Measurements from ENCODE around the gene UMPS.
"Not testable (repeated sequence)": the region's sequence is repeated elsewhere in the genome, so short reads cannot be mapped to it uniquely, and the experiment has no call there.

Gene UMPS

GRCh38 chr3:124707656-124708062 lies 22.6 kb upstream of the UMPS start:
- DNase-seq: no peak

- no peak for DNase-seq
Observed at GRCh38 chr3:124714223-124714853, 15.9 kb upstream of the UMPS start.

DNA sequence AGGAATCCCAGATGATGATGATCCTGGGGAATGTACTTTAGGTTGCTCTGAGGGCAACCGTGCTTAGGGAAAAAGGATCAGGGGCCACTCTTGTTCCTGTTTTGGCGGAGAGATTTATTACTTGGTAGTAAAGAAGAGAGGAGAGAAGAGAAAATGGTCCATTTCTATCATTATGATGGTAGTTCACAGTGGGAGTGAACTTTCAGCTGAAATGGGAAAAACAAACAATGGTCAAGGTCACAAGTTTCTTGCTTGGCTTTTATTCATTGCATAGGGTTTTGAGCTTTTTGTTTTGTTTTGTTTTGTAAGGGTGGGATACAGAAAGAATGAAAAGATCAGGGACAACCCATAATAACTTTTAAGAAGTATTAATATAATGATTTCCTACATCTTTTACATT lies 7.7 kb upstream of the UMPS start:
- no peak for DNase-seq

DNA sequence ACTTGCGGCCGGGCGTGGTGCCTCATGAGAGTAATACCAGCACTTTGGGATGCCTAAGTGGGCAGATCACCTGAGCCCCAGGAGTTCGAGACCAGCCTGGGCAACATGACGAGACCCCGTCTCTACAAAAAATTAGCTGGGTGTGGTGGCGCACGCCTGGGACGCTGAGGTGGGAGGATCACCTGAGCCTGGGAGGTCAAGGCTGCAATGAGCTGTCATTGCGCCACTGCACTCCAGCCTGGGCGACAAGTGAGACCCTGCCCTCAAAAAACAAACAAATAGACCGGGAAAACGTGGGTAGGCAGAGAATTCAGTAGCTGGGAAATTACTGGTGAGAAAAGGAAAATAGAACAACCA lies 667 bp downstream of the UMPS start:
- DNase-seq: no peak

GRCh38 chr3:124731760-124732159 lies 1.5 kb downstream of the UMPS start:
- DNase-seq: no peak

GRCh38 chr3:124741027-124741426 lies 10.8 kb downstream of the UMPS start:
- no peak for DNase-seq

DNA sequence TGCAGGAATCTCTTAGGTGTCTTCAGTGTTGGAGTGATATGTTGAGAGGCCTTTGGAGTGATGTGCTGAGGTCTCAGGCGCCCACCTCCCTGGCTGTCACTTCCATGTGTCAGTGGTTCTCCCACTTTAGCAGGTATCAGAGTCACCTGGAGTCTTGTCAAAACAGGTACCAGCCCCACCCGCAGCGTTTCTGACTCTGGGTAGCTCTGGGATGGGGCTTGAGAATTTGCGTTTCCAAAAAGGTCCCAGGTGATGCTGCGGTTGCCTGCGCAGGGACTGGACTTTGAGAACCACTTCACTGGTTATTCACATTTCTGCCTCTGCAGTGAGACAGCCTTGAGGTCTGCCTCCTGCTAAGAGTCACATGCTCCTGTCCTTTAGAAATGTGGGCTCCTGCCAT lies 15.5 kb downstream of the UMPS start:
- DNase-seq: no peak

DNA sequence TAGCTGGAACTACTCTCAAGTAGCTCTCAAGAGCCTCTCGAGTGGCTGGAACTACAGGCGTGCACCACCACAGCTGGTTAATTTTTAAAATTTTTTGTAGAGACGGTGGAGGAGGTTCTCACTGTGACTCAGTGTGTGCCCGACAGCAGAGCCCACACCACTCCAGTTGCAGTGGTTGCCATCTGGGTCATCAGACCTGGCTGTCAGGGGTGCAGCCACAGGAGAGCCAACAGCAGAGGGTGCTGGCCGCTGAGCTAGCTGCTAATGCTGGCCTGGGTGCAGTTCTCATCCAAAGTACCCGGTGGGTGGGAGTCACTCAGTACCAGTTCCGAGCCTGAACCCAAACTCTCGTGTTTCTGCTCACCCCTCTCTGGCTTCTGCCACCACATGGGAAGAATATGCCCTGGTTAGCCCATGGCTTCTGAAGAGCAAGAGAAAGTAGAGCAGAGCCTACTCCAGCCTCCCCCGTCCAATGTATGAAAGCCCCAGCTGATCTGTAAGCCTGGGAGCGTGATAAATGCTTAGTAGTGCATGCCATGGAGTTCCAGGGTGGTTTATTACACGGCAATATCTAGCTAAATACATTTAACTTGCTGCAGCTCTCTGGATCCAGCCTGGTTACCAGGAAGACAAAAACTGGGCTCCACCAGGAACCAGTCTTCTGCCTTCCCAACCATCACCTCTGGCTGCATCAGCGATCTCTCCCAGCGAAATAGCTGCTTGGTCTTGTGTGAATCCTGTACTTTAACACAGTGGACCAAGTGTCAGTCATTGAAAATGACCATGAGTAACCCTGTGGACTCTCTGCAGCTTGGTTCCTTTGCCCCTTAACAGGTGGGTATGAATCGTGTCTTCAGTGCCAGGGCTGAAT lies 17.1 kb downstream of the UMPS start:
- DNase-seq: no peak

- DNase-seq: no peak
Observed at GRCh38 chr3:124748560-124749198, 18.4 kb downstream of the UMPS start.

GRCh38 chr3:124749877-124750276 lies 19.6 kb downstream of the UMPS start:
- not testable (repeated sequence) for DNase-seq

GRCh38 chr3:124751501-124751900 lies 21.2 kb downstream of the UMPS start:
- DNase-seq: no peak

DNA sequence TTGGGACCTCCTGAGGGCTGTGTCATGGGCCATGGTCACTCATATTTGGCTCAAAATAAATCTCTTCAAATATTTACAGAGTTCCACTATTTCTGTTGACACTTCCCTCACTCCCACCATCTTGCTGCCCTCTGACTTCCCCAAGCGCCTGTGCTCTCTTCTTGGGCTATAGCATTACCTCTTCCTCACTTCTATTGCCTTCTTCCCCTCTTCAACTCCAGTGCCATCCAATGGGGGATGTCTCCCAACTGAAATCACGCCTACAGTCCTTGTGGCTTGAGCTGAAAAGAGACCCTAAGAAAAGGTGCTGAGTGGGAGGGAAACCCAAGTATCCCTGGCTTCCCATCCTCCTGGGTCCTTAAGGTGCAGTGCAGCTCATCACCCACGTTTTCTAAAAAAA lies 21.8 kb downstream of the UMPS start:
- DNase-seq: no peak

- not testable (repeated sequence) for DNase-seq
Observed at GRCh38 chr3:124757926-124758325, 27.7 kb downstream of the UMPS start.

DNA sequence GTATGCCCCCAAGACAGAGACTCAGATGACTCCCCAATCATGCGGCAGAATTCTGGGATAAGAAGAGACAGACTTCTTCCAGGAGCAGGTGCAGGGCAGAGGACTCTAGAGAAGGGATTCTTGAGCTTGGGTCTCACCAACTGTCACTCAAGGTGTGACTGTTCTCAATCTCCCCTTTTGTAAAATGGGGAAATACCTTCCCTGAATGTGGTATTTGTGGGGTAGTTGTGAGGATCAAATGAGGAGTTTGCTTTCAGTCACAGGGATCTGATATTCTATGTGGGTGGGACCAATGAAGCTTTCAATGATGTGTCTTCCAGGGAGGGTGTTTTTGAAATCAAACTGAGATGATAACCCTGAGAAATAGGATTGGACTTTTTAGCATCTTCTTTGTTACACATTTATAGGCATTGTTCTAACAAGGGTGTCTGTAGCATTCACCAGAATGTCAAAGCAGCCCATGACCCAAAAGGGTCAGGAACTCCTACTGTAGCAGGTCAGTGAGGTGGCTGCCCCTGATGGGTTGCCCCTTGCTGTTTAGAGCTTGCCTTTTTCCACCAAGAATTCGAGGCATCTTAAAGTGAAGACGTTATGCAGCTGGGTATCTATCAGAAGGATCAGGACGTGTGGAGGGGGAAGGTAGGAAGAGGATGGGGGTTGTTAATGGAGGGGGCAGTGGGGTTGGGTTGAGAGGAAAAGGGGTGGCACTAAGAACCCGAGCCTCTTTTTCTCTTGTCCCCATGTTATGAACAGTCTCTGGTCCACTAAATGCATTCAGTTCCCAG lies 28.8 kb downstream of the UMPS start:
- no peak for DNase-seq

DNA sequence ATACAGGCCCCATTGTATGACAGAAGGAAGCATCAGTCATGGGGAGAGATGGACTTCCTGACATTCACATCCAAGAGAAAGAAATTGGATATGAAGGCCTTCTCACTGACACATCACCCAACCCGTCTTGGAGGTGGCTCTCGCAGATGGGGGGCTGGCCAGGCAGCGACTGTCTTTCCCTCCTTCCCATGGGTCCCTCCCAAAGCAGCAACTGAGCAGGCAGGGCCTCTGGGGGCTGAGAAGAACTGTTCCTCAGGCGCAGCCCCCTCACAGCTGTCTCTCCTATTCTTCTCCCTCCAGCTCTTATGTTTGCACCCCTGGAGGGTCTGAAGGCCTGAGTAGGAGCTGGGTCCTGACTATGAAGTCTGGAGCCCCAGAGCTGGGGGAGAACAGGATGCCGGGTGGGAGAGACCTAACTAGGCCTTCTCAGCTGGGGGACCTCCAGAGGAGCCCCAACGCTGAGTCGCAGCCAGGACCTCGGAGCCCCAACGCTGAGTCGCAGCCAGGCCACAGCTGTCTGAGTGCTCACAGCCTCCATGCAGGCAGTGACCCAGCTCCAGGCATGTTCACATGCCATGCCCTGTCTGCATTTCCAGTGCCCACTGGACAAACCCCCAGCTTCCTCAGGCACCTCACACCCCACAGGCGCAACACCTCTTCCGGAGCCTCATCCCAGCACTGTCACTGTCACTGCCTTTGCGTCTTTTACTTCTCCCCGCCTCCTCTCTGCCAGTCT lies 29.6 kb downstream of the UMPS start:
- no peak for DNase-seq

- no peak for DNase-seq
Observed at GRCh38 chr3:124760601-124761000, 30.3 kb downstream of the UMPS start.

- peak; percentile 57 for DNase-seq
Observed at GRCh38 chr3:124761250-124761796, 31.1 kb downstream of the UMPS start.

GRCh38 chr3:124761935-124762660 lies 31.8 kb downstream of the UMPS start:
- no peak for DNase-seq

- no peak for DNase-seq
Observed at GRCh38 chr3:124762661-124763011, 32.4 kb downstream of the UMPS start.

GRCh38 chr3:124763206-124763605 lies 33.0 kb downstream of the UMPS start:
- no peak for DNase-seq

GRCh38 chr3:124763644-124764358 lies 33.5 kb downstream of the UMPS start:
- no peak for DNase-seq
